DMS 273 treated with DMSO at 0.1 percent for 48 hours (cell line): Measurements from ENCODE around the gene ODF2L.
A peak's percentile ranks its signal among the peaks of the same experiment; 100 is the strongest.

Experiments
- DNase-seq: peaks from one replicate; lab custom pipeline; 2025; lab: John Stamatoyannopoulos, UW

ODF2L gene, protein sequence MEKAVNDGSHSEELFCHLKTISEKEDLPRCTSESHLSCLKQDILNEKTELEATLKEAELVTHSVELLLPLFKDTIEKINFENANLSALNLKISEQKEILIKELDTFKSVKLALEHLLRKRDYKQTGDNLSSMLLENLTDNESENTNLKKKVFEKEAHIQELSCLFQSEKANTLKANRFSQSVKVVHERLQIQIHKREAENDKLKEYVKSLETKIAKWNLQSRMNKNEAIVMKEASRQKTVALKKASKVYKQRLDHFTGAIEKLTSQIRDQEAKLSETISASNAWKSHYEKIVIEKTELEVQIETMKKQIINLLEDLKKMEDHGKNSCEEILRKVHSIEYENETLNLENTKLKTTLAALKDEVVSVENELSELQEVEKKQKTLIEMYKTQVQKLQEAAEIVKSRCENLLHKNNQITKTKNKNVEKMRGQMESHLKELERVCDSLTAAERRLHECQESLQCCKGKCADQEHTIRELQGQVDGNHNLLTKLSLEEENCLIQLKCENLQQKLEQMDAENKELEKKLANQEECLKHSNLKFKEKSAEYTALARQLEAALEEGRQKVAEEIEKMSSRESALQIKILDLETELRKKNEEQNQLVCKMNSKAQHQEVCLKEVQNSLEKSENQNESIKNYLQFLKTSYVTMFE

DNA sequence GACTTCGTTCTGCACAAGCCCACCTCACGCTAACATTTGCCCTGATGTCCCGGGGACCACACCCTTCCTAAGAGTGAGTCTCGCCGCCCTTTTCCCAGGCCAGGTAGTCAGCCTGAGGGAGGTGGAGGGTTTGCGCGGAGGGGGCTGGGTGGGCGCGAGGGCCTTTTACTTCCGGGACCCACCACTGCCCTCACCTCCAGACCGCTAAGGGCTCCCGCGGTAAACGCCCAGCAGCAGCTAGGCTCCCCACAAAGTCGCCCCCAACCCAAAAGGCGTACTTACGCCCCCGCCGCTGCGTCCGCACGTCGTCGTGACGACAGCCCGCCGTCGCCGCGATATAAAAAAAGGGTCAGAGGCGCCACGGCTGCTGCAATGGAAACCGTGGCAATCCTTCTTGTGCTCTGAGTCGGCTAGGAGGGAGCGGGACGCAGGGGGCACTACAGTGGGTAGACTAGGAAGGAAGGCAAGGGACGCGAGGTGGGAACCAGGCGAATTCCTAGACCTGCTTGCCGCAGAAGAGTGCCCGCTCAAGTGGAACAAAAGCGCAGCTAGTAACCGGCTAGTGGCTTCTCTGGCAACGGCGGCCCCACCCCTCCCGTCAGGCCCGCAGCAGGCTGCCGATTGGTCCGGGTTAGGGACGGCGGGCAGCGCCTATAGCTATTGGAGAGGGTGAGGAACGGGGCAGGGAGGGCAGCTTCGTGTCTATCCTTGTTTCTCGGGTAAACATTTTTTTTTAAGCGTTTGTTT lies at the start of gene ODF2L:
Gene ODF2L, minus strand, starts transcription at position 573 of the 747 bp plus-strand sequence. CDS start 9,296 bp downstream, outside the sequence.
- DNase-seq = peak; percentile 38

DNA sequence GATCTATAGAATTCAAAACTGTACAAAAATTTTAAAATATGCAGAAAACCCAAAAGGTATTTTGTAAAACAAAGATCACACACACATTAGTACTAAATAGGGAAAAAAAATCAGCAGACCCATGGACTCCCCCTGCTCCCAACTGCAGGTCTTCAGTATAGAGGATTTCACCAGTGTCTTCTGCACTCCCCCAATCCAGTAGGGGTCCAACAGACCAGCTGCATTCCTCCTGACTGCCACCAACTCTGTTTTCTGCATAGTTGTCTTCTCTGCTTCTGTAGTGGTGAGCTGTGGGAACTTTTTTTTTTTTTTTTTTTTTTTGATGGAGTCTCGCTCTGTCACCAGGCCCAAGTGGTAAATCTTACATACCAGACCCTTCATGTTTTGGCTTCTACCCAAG lies 49.8 kb upstream of the ODF2L start:
- DNase-seq = no peak

DNA sequence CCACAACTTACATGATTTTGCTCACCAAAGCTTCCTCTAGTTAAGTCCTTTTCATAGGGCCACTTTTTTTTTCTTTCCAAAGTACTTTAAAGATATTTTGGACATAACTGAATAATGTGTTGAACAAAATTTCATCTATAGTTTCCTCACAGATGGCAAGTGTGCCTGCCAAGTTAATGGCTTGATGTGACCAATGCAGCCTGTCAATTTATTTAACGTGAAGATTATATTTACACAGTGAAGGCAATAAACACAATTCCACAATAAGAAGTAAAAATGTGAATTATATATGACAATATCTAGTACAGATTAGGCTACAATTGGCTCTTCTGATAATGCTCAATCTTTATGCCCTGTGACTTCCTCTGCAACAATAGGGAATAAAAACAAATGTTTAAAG lies 45.9 kb upstream of the ODF2L start:
- no peak for DNase-seq

DNA sequence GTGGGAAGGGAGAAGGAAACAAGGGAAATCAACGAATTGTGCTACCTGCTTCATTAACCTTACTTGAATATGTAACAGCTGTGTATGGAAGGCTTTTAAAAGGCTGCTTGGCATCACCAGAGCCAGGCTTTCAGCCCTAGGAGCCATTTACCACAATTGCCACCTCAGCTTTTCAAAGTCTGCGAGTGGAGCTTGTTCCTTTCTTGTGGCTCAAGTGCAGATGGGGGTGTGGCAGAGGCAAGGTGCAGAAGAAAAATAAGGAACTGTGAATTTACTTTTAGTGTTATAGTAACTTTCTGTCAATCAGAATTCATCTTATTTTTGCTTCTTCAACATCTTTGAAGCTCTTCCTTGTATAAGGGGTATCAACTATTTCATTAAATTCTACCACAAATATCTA lies 45.5 kb upstream of the ODF2L start:
- no peak for DNase-seq

DNA sequence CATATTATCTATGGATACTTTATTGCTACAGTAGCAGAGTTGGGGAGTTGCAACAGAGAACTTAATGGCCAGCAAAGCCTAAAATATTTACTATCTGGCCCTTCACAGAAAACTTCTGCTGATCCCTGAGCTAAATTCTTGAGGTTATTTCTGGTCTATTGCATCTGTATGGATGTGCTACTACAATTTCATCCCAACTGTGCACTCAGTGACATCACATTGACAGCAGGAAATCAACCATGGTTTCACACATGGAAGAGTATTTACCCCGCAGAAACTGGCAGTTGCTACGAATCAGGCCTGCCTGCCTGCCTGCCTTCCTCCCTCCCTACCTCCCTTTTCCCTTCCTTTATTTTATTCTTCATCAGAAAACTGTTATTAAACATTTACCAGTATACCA lies 39.9 kb upstream of the ODF2L start:
- DNase-seq = no peak

DNA sequence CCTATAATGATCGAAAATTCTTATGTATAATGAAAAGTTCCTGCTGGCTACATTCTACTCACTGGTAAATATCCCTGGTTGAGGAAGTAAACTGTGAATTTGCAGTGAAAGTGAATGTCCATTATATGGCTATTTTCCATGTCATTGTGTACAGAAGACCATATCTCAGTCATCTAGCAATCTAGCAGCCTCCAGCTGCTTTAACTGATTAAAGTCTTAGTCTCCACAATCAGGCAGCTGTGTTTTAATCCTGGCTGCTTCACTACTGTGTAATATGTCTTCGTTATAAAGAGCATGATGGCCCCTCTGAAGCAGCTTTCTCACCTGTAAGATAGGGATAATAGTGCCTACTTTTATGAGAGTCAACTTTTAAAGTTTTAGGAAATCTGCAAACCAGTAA lies 39.2 kb upstream of the ODF2L start:
- DNase-seq = no peak

DNA sequence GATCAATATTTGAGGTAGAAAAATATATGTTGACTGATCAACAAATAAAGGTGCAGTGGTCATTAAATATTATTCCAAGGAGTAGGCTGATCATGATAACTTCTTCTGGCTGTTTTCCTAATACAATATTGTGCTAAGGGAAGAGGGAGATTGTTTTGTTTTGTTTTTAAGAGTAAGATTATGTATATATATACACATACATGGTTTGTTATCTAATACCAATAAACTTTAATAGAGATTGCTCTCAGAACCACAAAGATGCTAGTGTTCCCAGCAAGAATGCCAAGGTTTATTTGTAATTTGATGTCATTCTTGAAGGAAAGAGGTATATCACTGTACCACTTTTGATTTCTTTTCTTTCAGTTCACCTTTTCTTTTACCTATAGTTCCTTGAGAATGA lies 37.9 kb upstream of the ODF2L start:
- DNase-seq = no peak

DNA sequence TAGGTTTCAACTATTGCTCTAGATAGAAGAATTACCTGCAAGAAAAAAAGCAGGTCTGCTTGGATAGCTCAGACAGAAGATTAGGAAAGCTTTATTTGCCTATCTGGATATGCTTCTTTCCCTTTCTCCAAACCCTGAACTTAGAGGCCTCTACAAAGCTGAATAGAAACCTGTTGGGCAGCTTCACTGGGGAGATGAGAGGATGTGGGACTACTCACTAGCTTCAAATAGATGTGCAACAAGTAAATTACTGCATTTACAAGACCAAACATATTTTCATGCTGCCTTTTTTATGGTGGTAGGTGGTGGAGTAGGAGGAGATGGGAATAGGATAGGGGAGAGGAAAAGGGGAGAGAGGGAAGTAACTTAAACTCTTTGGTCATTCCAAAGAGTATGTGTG lies 34.3 kb upstream of the ODF2L start:
- no peak for DNase-seq

DNA sequence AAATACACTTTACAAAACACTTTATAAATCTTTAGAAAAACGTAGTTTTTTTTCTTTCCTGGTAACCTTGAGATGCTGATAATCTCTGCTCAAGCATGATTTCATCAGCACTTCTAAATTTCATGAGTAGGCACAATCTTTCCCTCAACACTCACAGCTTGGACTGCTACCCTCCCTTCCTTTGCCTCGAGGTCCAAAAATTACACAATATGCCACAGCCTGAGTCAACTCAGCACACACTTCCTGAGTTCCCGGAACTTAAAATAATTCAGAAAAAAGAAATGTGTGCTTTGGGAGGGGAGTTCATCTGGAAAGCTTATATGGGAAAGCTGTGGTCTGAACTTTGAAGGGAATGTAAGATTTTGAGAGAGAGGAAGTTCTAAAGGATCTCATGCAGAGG lies 33.7 kb upstream of the ODF2L start:
- no peak for DNase-seq

DNA sequence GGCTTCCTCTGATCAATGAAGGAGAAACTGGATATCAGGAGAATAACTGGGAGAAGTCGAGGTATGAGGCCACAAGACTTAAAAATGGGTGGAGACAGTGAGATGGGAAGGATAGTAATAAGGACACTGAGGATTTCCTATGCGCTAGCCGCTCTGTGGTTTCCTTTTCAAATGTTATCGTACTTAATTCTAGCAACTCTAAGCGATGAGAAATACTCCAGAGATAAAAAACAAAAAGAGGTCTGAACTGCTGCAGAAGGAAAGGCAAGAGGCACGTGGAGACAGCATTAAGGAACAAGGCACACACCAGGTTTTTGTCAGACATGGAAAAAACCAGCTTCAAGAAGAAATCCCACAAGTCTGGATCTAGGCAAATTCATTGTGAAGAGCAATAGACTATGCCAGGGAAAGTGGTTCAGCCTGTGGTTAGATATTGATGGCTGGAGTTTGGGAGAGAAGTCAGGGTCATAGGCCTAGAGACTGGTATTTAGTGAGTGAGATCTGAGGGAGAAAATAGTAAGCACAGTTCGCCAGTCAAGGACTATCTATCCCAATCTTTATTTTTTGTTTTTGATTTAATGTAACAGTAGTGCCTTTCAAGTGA lies 33.1 kb upstream of the ODF2L start:
- DNase-seq = no peak

DNA sequence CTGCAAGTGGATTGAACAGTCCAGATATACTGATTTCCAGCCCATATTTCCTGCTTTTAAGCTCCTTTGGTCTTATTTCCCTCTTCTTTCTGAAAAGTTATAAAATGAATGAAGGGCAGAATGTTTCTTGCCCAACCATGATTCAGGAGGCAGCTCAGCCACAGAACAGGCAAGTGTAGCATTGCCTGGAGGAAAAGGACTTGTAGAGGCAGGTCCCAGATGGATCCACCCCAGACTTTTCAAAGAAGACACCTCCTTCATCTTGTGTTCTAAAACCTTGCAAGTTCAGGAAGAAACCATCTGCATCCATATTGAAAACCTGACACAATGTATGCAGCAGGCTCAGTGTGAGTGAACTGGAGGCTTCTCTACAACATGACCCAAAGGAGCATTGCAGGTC lies 27.8 kb upstream of the ODF2L start, which contains the start of gene CLCA2:
Gene CLCA2, plus strand, starts transcription at position 299 of the 400 bp plus-strand sequence. Its CDS starts 77 bp downstream, at position 376.
- DNase-seq = no peak

DNA sequence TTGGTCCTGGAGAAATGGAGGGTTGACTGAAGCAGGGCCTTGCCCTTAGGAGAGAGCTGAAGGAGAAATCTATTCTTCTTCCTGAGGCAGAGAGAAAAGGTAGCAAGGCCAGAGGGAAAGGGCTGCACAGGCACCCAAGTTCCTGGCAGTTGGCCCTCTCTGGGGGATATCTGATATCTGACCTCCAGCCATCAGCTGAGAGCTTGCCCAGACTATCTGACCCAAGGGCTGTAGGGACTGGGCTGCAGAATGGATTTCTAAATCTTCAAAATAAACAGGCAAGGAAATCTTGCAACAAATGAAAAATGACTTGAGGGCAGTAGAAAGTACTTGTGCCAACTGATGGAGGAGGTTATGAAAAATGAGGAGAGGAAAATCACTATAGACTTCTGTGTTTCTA lies 27.4 kb upstream of the ODF2L start:
- DNase-seq = no peak

DNA sequence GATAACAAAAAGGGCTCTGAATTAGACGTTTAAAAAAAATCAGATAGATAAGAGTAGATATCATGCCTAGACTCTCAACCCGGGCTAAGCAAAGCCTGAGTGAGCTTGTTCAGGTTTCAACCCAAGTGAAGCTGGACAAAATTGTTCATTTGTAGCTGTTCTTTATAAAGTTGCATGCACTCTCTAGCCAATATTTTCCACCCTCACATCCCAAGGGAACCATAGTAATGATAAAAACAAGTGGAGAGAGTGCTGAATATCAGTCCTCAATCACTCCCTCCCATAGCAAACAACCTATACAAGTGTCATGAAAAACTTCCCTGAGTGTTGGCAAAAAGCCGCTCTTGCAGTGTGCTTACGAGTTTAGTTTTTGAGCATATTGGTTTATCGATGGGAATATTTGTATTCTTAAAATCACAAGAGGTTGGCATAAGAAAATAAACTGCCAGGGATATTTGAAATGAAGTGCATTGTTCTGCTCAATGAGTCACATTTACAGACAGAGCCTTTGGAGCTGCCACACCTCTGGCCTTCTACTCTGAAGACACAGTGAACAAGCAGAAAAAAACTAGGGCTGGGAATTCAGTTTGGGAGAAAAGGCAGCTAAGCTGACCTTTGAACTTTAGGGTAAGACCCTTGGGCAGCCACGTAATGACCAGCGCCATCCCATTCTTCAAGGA lies 25.6 kb upstream of the ODF2L start:
- no peak for DNase-seq

DNA sequence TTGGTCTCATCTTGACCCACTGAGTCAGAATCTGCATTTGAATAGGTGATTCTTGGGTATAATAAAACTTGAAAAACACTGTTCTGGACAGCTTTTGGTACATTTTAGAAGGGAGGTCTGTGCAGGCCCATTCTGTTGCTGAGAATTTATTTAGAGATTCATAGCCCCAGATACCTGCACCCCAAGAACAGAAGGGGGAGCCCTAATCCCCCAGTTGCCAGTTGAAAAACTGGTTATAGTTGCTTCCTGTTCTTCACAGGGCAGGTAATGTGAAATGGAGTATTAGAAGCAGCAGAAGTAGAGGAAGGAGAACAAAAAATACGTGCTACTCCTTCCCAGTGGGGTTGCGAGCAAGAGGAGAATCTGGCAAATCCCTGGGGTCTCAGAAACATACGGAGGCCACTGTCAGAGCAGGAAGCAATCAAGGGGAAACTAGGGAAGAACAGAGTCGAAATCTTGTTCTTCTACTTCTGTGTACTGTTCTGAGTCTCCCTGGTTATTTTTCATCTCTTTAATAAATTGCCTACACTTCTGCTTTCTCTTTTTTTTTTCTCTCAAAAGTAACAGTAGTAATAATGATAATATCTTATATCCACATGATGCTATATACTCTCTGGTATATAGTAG lies 23.3 kb upstream of the ODF2L start:
- no peak for DNase-seq

DNA sequence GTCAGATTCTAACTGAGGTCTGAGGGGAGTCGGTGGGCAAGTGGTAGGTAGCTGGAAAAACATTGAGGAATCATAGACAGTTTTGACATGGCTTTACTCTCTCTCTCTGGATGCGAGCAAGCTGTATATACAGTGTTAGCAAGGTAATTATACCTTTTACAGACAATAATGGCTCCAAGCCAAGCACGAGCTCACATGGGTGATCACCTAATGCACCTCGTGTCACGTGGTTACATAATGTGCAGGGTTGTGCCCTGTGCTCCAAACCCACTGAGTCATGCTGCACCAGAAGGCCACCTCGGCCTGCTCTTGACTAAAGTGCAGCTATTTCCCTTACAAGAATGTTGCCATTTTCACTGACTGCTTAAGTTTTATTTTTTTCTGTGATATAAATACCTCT lies 20.2 kb upstream of the ODF2L start:
- no peak for DNase-seq

DNA sequence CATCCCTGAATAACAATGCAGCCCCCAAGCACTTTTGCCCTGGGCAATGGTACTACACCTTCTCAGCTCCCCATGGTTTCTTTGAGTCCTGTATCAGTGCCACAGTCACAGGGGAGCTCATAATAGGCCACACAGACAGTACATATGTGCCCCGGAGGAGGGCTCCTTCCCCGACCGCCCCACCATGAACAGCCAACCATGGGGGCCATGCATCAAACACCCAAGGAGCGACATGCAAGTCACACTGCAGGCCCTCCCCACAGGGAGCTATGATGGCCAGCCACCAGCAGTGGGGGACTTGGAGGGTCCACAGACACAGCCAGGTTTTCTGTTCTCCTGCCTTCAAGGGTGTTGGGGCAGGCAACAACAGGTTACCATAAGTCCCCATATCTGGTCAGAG lies 14.8 kb upstream of the ODF2L start:
- DNase-seq = no peak

DNA sequence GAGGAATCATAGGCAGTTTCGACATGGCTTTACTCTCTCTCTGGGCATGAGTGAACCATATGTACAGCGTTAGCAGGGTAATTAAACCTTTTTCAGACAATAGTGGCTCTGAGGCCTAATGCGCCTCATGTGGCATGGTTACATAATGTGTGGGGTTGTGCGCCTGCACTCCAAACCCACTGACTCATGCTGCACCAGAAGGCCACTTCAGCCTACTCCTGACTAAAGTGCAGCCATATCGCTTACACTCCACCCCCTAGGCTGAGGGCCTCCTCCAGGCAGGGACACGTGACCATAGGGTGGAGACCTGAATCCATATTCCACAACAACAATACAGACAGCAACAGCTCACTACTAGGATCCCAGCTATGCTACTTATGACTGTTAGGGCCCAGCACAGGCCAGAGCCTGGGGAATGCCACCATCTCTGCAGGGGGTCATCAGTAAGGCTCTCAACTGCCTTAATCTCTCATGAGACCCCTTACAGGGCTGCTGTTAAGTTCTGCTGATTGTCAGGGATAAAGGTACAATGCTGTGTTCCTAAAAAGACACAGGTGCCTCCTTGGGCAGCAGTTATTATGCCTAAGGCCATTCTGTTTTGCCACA lies 13.4 kb upstream of the ODF2L start:
- no peak for DNase-seq

DNA sequence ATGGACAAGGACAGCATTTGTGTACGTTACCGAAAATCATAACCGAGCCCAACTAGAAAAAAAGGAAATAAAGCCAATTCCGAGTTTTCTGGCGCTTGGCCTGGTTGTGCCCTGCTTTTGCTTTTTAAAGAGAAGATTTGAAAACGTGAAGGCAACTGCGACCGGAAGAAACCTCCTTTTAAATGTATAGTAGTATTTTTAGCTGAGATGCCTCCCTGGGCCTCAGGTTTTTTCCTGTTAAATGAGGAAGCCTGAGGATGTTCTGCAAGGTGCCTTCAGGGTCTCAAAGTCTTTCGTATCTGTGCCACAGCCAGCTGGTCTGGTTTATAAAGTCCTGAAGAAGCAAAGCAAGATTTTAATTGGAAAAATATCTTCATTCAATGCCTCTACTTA lies 371 bp upstream of the ODF2L start:
- DNase-seq = no peak

DNA sequence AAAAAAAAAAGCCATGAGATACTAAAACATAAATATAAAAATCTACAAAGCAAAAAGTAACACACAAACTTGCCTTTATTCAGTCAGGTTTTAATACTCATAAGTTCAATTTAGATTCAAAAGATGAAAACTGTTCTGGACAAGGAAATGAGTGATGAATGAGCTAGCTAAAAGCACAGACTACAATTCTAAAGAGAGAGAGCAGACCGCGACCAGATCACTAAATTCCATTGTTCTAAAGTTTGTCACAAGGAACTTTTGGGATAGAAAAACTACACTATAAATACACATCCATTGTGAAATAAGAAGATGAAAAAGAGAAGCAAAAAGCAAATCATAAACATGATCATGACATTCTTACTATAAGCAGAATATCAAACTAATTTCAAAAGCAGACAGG lies 1.7 kb downstream of the ODF2L start:
- DNase-seq = no peak

DNA sequence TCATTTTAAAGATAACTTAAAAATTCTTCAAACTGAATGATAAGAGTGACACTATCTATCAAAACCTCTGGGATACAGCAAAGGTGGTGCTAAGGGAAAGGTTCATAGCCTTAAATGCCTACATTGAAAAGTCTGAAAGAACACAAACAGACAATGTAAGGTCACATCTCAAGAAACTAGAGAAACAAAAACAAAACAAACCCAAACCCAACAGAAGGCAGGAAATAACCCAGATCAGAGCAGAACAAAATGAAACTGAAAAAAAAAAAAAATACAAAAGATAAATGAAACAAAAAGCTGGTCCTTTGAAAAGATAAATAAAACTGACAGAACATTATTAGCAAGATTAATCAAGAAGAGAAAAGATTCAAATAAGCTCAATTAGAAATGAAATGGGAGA lies 6.8 kb downstream of the ODF2L start:
- DNase-seq = no peak

DNA sequence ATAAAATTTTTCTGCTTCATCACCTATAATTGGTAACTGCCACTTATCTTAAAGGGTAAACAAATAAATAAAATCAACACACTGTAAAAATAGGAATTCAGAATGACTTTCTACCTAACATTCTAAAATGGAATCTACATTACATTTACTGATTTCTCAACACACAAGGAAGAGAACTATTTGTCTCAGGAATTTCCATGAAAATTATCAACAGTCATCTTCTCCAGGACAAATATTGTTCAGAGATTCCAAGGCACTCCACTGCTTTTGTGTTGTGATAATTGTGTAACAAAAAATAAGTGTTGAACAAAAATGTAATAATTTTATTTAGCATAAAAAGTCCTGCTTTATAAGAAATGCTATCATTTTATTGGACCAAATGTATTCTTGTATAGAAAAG lies 7.3 kb downstream of the ODF2L start:
- DNase-seq = no peak
